ENCODE measurements around the gene DNAH1. TPM values are rescaled to one million over a fixed set of nuclear protein-coding genes. Genes with fewer than 3 reads are reported as not detected.

The DNAH1 gene
- total RNA-seq, 3 donors from 2014 or later: 9.0 to 25.9 (median 10.9) TPM

DNA sequence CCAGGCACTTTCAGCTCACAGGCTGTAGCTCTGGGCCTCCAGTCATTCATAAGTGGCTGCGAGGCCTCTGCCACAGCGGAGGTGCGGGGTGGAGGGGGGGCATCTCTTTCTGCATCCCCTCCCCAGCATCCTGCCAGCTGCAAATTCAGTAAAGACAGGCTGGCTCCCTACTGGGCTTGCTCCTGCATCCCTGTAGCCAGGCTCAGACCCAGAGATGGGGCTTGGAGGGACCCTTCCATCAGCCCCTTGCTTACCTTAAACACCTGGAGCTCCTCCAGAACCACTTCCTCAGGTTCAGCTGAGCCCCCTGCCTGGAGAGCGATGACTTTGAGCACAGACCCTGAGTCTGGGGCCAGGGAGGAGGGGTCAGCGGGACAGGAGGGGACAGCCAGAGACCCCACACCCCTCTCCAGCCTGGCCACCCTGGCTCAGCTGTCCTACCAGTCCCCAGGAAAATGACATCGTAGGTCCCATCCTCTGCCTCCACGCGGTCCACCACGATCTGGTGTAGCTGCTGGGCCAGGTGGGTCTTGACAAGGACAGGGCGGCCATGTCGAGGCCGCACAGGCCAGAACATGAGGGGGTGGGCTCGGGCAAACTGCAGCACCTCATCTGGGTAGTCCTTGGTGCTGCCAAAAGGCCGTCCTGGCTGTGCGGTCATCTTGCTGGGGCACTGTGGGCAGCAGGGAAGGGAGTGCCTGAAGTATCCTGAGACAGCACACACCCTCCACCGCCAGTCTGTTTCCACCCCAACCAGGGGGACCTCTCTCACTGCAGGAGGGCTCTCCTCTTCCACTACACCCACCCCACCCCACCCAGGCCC lies 123.5 kb downstream of the DNAH1 start:
- no peak for ATAC-seq
- H3K36me3 ChIP-seq (ENCODE audit: low read depth): no peaks in the 10 kb centered on the region
- no peak for DNase-seq
- H3K4me1 ChIP-seq (ENCODE audit: low read depth): no peaks in the 10 kb centered on the region
- no peak overlapping the region for H3K4me3 ChIP-seq
- intact Hi-C loops (cut with DNase I, micrococcal nuclease): no loop called here
- H3K9me3 ChIP-seq: no peaks in the 10 kb centered on the region
- no peak for TF ChIP-seq CTCF (IDR thresholded peaks at IDR 0.05)

DNA sequence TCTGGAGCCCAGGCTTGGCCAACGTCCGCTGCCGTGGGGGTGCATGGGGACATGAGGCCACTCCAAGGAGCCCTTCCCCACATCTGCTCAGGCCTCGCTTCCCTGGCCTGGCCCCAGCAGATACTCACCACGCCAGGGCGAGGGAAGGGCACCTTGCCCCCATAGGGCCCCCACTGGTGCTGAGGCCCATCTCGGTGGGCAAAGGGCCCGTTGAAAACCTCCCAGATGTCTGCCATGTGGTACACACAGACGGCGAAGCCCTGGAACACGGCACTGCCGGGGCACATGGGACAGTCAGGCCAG lies 124.1 kb downstream of the DNAH1 start:
- Histone ChIP-seq H3K9me3 (no peaks in the 10 kb centered on the region), H3K36me3 (ENCODE audit: low read depth) (no peaks in the 10 kb centered on the region), H3K4me3 (no peak overlapping the region), H3K4me1 (ENCODE audit: low read depth) (peaks cover 4% of the 10 kb centered on the region)
- intact Hi-C loops (cut with DNase I, micrococcal nuclease): no loop called here
- no peak for ATAC-seq
- no peak for DNase-seq
- no peak for TF ChIP-seq CTCF (IDR thresholded peaks at IDR 0.05)

- no peak for ATAC-seq
- Histone ChIP-seq H3K4me1 (ENCODE audit: low read depth) (peaks cover 5% of the 10 kb centered on the region), H3K9me3 (no peaks in the 10 kb centered on the region), H3K4me3 (no peak overlapping the region), H3K36me3 (ENCODE audit: low read depth) (no peaks in the 10 kb centered on the region)
- intact Hi-C loops (cut with DNase I, micrococcal nuclease): no loop called here
- no peak for TF ChIP-seq CTCF (IDR thresholded peaks at IDR 0.05)
- no peak for DNase-seq
Observed at GRCh38 chr3:52440671-52441070, 124.6 kb downstream of the DNAH1 start.

DNA sequence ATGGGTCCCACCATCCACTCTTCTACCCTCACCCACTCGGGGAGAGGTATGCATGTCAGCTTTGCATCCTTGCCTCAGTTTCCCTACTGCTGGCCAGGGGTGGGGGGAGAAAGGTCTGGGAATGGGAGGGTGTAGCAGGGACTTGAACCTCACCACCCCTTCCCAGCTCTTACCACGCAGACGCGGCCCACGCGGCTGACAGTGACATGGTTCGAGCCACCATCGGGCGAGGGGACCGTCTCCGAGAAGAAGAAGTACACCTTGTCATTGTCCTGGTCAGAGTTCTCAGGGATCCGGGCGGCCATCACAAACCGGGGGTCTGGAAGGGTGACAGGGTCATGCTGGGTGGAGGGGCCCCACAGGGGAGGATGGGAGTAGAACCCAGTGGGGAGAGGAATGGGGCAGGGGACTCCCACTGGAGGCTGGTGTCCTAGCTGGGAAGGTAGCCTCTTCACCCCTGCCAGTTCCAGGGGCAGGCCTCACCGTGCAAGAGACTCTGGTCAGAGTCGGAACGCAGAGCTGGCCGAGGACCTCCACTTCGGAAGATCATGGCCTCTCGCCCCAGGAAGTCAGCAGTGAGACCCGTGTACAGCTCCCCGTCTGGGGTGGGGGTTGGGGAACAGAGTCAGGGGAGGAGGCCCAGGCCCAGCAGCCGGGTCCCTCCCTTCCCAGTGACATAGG lies 125.1 kb downstream of the DNAH1 start:
- intact Hi-C loops (cut with DNase I, micrococcal nuclease): no loop called here
- no peak for DNase-seq
- Histone ChIP-seq H3K4me1 (ENCODE audit: low read depth) (peaks cover 5% of the 10 kb centered on the region), H3K4me3 (no peak overlapping the region), H3K36me3 (ENCODE audit: low read depth) (no peaks in the 10 kb centered on the region), H3K9me3 (no peaks in the 10 kb centered on the region)
- no peak for ATAC-seq
- no peak for TF ChIP-seq CTCF (IDR thresholded peaks at IDR 0.05)

- intact Hi-C loops (cut with DNase I, micrococcal nuclease): no loop called here
- DNase-seq: no peak
- no peak overlapping the region for H3K4me3 ChIP-seq
- H3K4me1 ChIP-seq (ENCODE audit: low read depth): peaks cover 5% of the 10 kb centered on the region
- TF ChIP-seq CTCF (IDR thresholded peaks at IDR 0.05): no peak
- no peak for ATAC-seq
- H3K36me3 ChIP-seq (ENCODE audit: low read depth): no peaks in the 10 kb centered on the region
- no peaks in the 10 kb centered on the region for H3K9me3 ChIP-seq
Observed at GRCh38 chr3:52441772-52442332, 125.7 kb downstream of the DNAH1 start.
